ENCODE data around the gene KRT38. TPM values are rescaled to one million over a fixed set of nuclear protein-coding genes. Genes with fewer than 3 reads are reported as not detected.

The KRT38 gene
- total and polyA plus RNA-seq, 2 of the 8 experiments (the other 6 are each of a cell fraction or from before 2014, with no cell fraction given) = not detected

GRCh38 chr17:41421617-41422016 lies 19.2 kb downstream of the KRT38 start:
- H4K20me1 ChIP-seq (replicated peaks in 1 of 2; ENCODE audit: control insufficient read depth in 1 of 2, insufficient read depth in 2 of 2, low read length in 2 of 2) = no peaks in the 10 kb centered on the region
- no peak for FAIRE-seq
- no peaks in the 10 kb centered on the region for H3K9me3 ChIP-seq (ENCODE audit: insufficient read depth in 2 of 2, low read depth in 1 of 2, low read length in 1 of 2)
- no peaks in the 10 kb centered on the region for H3K79me1 ChIP-seq (ENCODE audit: low read depth, low read length)
- no peak overlapping the region for H2BK120ac ChIP-seq (replicated peaks; ENCODE audit: low read depth, low read length)
- H4K8ac ChIP-seq (ENCODE audit: extremely low read depth, insufficient read depth, low read length) = no peak overlapping the region
- no peak overlapping the region for H3K9ac ChIP-seq (replicated peaks in 1 of 4; ENCODE audit: extremely low read depth in 1 of 4, low read depth in 3 of 4, low read length in 3 of 4)
- no peak overlapping the region for H3K4ac ChIP-seq (replicated peaks; ENCODE audit: insufficient read length, low read depth, low read length)
- no peak overlapping the region for H3K56ac ChIP-seq (replicated peaks; ENCODE audit: insufficient read length, low read depth, low read length)
- H3K4me3 ChIP-seq (ENCODE audit: extremely low read depth in 1 of 4, insufficient read depth in 2 of 4, low read depth in 3 of 4, low read length in 4 of 4) = no peak overlapping the region
- no peaks in the 10 kb centered on the region for H3K79me2 ChIP-seq (ENCODE audit: control insufficient read depth in 1 of 2, insufficient read depth in 2 of 2, low read length in 2 of 2)
- WGBS, 2 experiments (ENCODE audit: extremely low coverage in 1 of 2, insufficient coverage in 1 of 2, insufficient read length in 1 of 2, insufficient replicate concordance in 2 of 2, low coverage in 1 of 2, low lambda C conversion rate in 2 of 2, missing lambda C conversion rate in 1 of 2) = 87% methylated on average over 4 of the region's 4 CpGs; no CpG with 5 or more reads in 1 of the 2 experiments
- H4K5ac ChIP-seq (ENCODE audit: insufficient read length, low read depth, low read length) = no peak overlapping the region
- no peak overlapping the region for H3K4me2 ChIP-seq (ENCODE audit: insufficient read depth in 1 of 2, low read depth in 2 of 2, low read length in 2 of 2)
- no peaks in the 10 kb centered on the region; a peak in 1 of 7 replicates for H3K4me1 ChIP-seq (replicated peaks in 1 of 4; ENCODE audit: control insufficient read depth in 3 of 4, insufficient read depth in 4 of 4, low read length in 3 of 4)
- no peak overlapping the region for H2BK5ac ChIP-seq (ENCODE audit: low read depth, low read length)
- H4K91ac ChIP-seq (replicated peaks; ENCODE audit: insufficient read length, low read length) = no peak overlapping the region
- H2AFZ ChIP-seq (ENCODE audit: low read length) = no peak overlapping the region
- no peak overlapping the region for H2BK20ac ChIP-seq (ENCODE audit: low read length)
- H2AK5ac ChIP-seq (ENCODE audit: low read depth, low read length) = no peak overlapping the region
- H3K36me3 ChIP-seq (ENCODE audit: control insufficient read depth in 2 of 4, insufficient read depth in 4 of 4, low read length in 3 of 4) = no peaks in the 10 kb centered on the region
- H3K18ac ChIP-seq (ENCODE audit: extremely low read depth, low read length) = no peak overlapping the region
- H3K27ac ChIP-seq (ENCODE audit: low read depth, low read length) = no peak overlapping the region
- no peaks in the 10 kb centered on the region for H3K23me2 ChIP-seq (ENCODE audit: low read depth, low read length)
- no peak overlapping the region for H3K14ac ChIP-seq (ENCODE audit: insufficient read length)
- H2BK12ac ChIP-seq (ENCODE audit: low read depth, low read length) = no peak overlapping the region
- H2BK15ac ChIP-seq (ENCODE audit: low read length) = no peak overlapping the region
- no peak overlapping the region for H3K23ac ChIP-seq (ENCODE audit: insufficient read length)
- no peak for DNase-seq (ENCODE audit: low read depth in 1 of 2, low spot score in 2 of 2)
- POLR2A ChIA-PET (ENCODE audit: partially characterized antibody) = no interaction called here
- no peaks in the 10 kb centered on the region for H3K27me3 ChIP-seq (replicated peaks in 1 of 4; ENCODE audit: control insufficient read depth in 3 of 4, extremely low read depth in 1 of 4, insufficient read depth in 3 of 4, low read length in 3 of 4)
- CTCF ChIA-PET (ENCODE audit: partially characterized antibody) = no interaction called here
- TF ChIP-seq SP4 (IDR thresholded peaks at IDR 0.05; ENCODE audit: low read length) (no peak), SP1 (IDR thresholded peaks at IDR 0.05; ENCODE audit: low read depth, low read length) (no peak), E2F6 (IDR thresholded peaks at IDR 0.05) (no peak)

All from H1 (cell line).